ENCODE measurements around the gene IQCB1.

DNA sequence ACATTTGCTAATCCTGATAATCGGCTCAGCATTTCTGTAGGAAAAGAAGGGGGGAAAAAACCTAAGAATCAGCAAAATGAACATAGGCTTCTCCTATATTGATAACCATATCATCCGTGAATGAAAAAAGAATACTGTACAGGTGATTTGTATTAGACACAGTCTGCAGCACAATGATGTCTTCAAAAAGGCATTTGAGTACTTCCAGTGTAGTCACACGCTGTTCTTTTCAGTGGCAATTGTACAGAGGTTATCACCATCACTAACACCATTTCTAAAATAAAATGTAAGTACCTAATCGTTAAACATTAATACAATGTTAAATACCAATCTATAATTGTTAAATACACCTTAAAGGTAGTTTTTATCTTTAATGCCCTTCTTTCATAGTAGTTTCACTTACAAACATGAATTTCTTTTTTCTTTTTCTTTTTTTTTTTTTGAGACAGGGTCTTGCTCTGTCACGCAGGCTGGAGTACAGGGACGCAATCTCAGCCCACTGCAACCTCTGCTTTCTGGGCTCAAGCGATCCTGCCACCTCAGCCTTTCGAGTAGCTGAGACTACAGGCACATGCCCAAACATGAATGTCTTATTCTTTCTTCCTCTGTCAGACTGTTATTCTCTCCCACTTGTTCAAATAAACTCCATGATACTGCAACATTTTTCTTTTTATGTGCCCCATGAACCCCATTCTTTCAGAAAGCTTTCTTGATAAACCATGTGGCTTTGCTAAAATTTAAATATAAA lies 103.7 kb downstream of the IQCB1 start:
- TF ChIP-seq ZNF274 (IDR thresholded peaks at IDR 0.05; ENCODE audit: low read depth, low read length) (no peak), YY1 (IDR thresholded peaks at IDR 0.05; ENCODE audit: insufficient read depth, insufficient read length) (no peak)

Data from NT2/D1 (cell line).